Fibroblast of lung (primary cell): ENCODE data around the gene TMEM135.

ENCODE experiments used
- EZH2 ChIP-seq: IDR thresholded peaks from 2 replicates; pipeline ENCODE4 v1.5.1; 2012; ENCODE audit warnings: low read length, control low read depth, mild to moderate bottlenecking; ENCODE audit errors: missing control alignments
- TF ChIP-seq, protein P1 (sequence below), 2 donors: IDR thresholded peaks in 1 of 2; conservative IDR thresholded peaks in 1 of 2; 1 replicate in 1 of 2; 2 replicates in 1 of 2; pipeline ENCODE4 v1.5.1; 2011 to 2012; ENCODE audit warnings: low read length in 2 of 2, control low read depth in 1 of 2, inconsistent platforms in 1 of 2, low read depth in 1 of 2, mild to moderate bottlenecking in 1 of 2

GRCh38 chr11:87325490-87325872 lies 287.7 kb downstream of the TMEM135 start:
- TF ChIP-seq, protein P1, sequence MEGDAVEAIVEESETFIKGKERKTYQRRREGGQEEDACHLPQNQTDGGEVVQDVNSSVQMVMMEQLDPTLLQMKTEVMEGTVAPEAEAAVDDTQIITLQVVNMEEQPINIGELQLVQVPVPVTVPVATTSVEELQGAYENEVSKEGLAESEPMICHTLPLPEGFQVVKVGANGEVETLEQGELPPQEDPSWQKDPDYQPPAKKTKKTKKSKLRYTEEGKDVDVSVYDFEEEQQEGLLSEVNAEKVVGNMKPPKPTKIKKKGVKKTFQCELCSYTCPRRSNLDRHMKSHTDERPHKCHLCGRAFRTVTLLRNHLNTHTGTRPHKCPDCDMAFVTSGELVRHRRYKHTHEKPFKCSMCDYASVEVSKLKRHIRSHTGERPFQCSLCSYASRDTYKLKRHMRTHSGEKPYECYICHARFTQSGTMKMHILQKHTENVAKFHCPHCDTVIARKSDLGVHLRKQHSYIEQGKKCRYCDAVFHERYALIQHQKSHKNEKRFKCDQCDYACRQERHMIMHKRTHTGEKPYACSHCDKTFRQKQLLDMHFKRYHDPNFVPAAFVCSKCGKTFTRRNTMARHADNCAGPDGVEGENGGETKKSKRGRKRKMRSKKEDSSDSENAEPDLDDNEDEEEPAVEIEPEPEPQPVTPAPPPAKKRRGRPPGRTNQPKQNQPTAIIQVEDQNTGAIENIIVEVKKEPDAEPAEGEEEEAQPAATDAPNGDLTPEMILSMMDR (conservative IDR thresholded peaks at IDR 0.05 in 1 of 2, IDR thresholded peaks at IDR 0.05 in 1 of 2; ENCODE audit: low read depth in 1 of 2, low read length in 2 of 2) = no peak
- no peak for TF ChIP-seq EZH2
